Embryonic facial prominence (tissue), 1 donor: ENCODE data around the gene KCNE4.

Source experiments
- DNase-seq: peaks from one replicate; pipeline ENCODE4 v3.0.0-alpha.2; 2016; ENCODE audit errors: extremely low spot score

KCNE4 gene

DNA sequence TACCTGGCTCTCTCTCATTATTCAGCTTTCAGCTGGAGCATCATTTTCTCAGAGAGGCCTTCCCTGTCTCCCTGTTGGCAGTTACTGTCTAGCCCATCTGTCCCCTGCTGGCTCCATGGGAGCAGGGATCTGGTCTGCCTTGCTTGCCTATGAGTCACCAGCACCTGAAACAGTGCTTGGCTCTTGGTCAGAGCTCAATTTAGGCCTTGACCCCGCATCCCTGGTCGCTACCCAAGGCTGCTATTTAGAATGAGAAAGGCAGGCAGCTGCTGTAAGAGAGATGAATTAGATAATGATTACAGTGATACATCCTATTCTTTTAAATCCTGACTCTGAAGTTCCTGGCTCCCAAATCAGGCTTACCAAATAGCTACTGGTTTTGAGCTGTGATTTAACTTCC, 32.9 kb downstream of the KCNE4 start:
- DNase-seq, result no peak

- no peak for DNase-seq
Measured at GRCh38 chr2:223086370-223086981, 34.5 kb downstream of the KCNE4 start.

- DNase-seq, result no peak
Measured at GRCh38 chr2:223087466-223087865, 35.5 kb downstream of the KCNE4 start.

- no peak for DNase-seq
Measured at GRCh38 chr2:223088866-223089265, 36.9 kb downstream of the KCNE4 start.

- DNase-seq, result no peak
Measured at GRCh38 chr2:223090039-223090438, 38.0 kb downstream of the KCNE4 start.

DNA sequence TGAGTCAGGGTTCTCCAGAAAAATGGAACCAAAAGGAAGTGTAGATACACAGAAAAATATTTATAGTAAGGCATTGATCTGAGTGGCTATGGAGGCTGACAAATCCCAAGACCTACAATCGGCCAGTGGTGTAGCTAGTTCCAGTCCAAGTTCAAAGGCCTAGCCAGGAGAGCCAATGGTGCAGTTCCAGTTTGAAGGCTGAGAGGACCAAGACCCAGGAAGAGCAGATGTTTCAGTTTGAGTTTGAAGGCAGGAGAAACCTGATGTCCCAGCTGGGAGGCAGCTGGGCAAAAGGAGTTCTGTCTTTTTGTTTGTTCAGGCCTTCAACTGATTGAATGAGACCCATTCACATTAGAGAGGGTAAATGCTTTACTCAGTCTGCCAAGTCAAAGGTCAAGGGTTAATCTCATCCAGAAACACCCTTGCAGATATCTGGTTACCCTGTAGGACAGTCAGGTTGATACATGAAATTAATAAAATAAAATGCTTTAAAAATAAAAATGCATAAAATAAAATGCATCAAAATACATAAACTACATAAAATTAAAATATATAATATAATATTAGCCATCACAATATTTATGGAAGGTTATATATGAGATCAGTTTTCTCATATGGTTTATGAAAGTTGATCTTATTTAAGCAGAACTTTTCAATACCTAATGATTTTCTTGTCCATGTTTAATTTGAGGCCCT, 38.7 kb downstream of the KCNE4 start:
- DNase-seq, result no peak

- DNase-seq, result no peak
Measured at GRCh38 chr2:223092667-223093066, 40.7 kb downstream of the KCNE4 start.

DNA sequence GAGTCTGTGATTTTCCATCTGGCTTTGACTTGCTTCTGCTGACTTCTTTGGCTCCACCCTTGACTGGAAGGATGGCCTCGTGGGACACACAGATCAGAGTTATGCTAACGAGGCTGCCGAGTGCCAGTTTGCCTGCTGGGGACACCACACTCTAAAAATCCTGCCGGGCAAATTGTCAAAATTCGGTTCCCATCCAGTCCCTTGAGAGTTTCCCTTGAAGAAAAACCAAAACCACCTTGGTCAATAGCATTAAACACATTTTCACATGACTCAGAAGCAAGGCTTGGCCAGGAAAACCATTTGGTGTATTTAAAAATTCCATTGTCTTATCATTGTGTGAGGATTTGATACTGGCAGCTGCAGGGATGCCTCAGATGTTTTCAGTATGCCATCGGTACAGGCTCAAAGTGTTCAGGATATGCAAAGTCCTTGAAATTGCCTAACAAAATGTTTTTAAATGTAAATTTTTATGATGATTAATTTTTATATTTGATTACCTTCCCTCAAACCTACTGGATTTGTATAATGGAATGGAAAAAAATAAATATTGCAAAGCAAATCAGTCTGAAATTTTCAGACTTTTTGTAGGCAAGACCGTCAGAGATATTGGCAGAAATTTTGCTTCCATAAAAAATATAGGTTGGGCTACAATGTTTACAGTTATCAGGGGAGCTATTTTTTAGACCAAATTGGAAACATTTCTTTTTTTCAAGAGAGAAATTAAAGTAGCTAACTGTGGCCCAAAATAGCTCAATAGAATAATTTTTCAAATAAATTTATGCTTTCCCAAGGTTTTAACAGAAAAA, 41.6 kb downstream of the KCNE4 start:
- no peak for DNase-seq

GRCh38 chr2:223095207-223095606, 43.2 kb downstream of the KCNE4 start:
- DNase-seq, result no peak

DNA sequence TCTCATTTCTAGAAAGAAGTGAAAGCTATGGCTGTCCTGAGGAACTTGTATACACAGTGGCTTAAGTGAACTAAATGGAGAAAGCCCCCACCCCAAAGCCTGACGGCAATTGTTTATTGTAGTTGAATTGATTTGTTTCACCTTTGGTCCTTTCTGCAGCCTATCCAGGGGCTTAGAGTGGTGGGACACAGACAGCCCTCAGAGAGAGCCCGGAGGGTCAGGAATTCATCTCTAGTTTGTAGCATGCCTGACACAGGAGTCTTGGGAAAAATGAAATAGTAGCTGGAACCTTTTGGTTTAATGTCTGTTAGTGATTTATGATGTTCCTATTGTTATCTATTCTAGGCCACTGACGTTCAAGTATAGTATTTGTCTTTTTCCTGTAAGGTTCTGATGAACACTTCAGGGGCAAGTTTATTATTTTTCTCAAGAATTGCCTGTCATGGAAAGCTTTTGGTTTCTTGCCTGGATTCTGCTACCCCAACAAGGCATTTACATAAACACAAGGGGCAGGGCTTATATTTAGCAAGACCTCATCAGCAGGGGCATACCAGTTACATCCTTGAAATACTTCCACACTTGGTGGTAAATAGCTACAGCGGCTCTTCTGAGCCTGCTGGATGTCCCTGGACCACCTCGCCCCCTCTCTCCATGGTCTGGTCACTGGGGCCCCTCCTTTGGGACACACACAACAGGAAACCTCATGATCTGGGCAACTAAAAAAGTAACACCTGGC, 44.4 kb downstream of the KCNE4 start:
- no peak for DNase-seq

GRCh38 chr2:223097888-223098383, 45.9 kb downstream of the KCNE4 start:
- no peak for DNase-seq

- no peak for DNase-seq
Measured at GRCh38 chr2:223099561-223099960, 47.6 kb downstream of the KCNE4 start.

DNA sequence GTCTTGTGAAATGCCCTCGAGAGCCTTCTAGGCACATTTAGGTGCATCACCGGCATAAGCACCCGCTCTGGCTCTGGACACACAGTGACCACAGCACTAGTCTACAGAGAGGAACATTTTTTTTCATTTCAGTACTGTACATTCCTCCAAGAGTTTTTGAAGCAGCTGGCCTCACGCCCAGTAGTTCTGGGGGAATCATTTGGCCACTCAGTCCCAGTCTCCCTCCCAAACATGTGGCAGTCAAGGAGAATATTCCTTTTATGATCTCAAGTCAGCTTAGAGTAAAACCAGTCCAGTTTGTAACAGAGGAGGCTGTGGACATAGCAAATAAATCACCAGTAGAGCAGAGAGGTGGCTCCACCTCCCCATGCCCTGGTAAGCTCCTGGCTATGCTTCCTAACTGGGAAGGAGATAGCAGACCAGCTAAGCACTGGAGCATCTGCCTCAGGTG, 48.1 kb downstream of the KCNE4 start:
- no peak for DNase-seq

GRCh38 chr2:223101340-223102039, 49.5 kb downstream of the KCNE4 start:
- no peak for DNase-seq

GRCh38 chr2:223102040-223102400, 50.0 kb downstream of the KCNE4 start:
- DNase-seq, result no peak

DNA sequence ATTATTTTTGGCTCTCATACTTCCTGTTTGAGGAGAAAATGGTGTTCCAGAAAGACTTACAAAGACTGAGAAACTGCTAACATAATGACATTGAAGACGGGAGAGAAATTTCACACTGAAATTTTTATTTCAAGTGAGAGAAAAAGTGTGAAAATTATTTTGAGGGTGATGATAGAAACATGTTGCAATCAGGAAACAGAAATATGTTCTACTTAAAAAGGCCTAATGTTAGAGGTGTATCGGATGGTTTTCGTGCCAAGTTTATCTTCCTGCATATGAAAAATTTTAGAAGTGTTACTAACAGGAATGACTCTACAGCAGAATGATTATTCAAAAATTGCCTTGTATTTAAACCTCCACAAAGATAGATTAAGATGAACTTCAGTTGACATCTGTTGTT, 50.5 kb downstream of the KCNE4 start:
- DNase-seq, result no peak

- DNase-seq, result no peak
Measured at GRCh38 chr2:223104336-223105132, 52.5 kb downstream of the KCNE4 start.
